PFSK-1 (cell line): ENCODE data around the gene USP32.

Experiments used
- POLR2AphosphoS5 ChIP-seq: IDR thresholded peaks from 2 replicates; pipeline ENCODE4 v1.6.1; 2012; ENCODE audit warnings: low read depth, mild to moderate bottlenecking, control low read depth, low read length, moderate library complexity
- SIN3A ChIP-seq: IDR thresholded peaks from 2 replicates; pipeline ENCODE4 v1.6.1; 2012; ENCODE audit warnings: mild to moderate bottlenecking, low read length, moderate library complexity, borderline replicate concordance; ENCODE audit not compliant: insufficient read depth
- TAF1 ChIP-seq: IDR thresholded peaks from 2 replicates; pipeline ENCODE4 v1.6.1; 2012; ENCODE audit warnings: low read length, control low read depth, borderline replicate concordance; ENCODE audit not compliant: insufficient read depth

DNA sequence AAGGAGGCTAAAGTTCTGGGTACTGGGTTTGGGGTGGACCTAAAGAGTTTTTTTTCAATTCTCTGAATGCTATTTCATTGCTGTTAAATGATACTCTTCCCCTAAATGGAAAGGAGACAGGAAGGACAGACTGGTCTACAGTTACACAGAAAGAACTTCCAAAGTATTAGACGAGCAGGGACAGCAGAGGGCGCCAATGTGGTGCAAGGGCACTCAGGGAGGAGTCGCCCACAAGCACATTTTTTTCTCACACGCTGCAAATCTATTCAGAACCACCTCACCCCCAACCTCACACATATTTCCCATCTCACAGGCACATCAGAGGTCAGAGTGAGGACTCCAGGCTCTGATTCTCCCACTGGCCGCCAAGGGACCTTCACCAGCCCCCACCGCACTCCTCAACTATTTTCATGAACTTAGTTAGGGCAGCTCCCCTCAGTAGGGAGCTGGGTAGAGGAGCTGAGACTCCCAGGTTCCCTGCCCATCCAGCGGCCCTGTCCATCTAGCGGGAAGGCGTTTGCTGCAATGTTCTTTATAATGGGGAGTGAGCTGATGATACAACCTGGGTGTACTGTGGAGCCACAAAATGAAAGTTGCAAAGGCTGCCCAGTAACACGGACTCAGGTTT, 248.9 kb downstream of the USP32 start:
- TF ChIP-seq POLR2AphosphoS5 (no peak), TAF1 (no peak), SIN3A (no peak)
